Heart left ventricle (tissue), 13 donors: Measurements from ENCODE around the gene NAP1L4.

ENCODE experiments used
- CTCF ChIP-seq, 12 donors: fragments of 200-600 bp; sonication (generic) in 4 of 12; IDR thresholded peaks; one replicate each; pipeline versions ENCODE4 v1.5.0 to v1.8.0; 2018 to 2022; ENCODE audit warnings: antibody characterized with exemption in 12 of 12, mild to moderate bottlenecking in 5 of 12
- POLR2A ChIP-seq, 2 donors: fragments of 450-650 bp; IDR thresholded peaks; one replicate each; pipeline ENCODE4 v1.6.1; 2017; ENCODE audit warnings: antibody characterized with exemption in 2 of 2, mild to moderate bottlenecking in 2 of 2, moderate library complexity in 2 of 2
- donor health status: ischemic (EF 13 %, LVEDD 7.1; RV severe dilation, severe dysfunction).
- donor health status: DM: no; HTN: yes; CAD: no.
- donor health status: DM: no; HTN: no; CAD: no.
- donor health status: ischemic (EF 25% LVEDD 6.9; RV normal size, moderate dysfunction).
- donor health status: ischemic (EF 25% LVEDD 5.7; RV mildly dilated, moderate dysfunction).
- donor health status: ischemic (EF 35%, LVEDD 5.7; RV mildly dilated, moderate dysfunction).
- donor health status: nonischemic (EF 11% LVEDD 7.7; RV severe dilation, severe dysfunction).
- donor health status: DM: yes; HTN: yes; CAD: no.
- donor health status: PGD.
- donor health status: ischemic (EF 29% LVEDD 5.4; RV normal size, mild dysfunction).
- donor health status: nonischemic (EF 23%, LVEDD 6.1; RV moderate dilation, normal function).

GRCh38 chr11:2947744-2948143 is 44.4 kb downstream of the NAP1L4 start:
- TF ChIP-seq POLR2A (IDR thresholded peaks at IDR 0.05) (no peak), CTCF (IDR thresholded peaks at IDR 0.05) (no peak)
